ENCODE data around the gene EPS8L3. TPM values are rescaled to one million over a fixed set of nuclear protein-coding genes. Genes with fewer than 3 reads are reported as not detected.
A peak's percentile ranks its signal among the peaks of the same experiment; 100 is the strongest.

Gene EPS8L3
- total RNA-seq, 1 experiment from 2014 or later = 46.6 TPM

DNA sequence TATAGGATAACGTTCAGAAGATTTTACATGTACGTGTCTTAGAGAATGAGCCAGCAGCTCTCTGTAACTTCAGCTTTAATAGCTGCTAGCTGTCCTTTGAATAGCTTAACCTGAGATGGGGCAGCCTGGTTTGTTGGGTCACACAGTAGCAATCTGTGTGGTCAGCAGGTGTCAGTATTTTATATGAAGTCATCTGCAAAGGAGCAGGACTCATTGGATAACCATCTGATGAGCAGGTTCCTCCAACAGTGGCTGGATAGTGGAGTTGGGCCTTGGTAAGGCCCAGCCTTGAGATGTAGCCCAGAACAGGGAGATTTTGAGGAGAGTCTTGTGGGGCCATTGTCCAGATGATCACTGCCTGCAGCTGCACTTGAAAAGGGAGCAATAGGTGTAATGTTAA is 45.2 kb downstream of the EPS8L3 start:
- Mint-ChIP-seq H3K27me3 (ENCODE audit: unreplicated experiment) (peaks cover 10% of the 10 kb centered on the region), H3K27ac (ENCODE audit: unreplicated experiment) (no peak overlapping the region), H3K4me1 (ENCODE audit: low read depth, unreplicated experiment) (no peaks in the 10 kb centered on the region), H3K36me3 (ENCODE audit: insufficient read depth, unreplicated experiment) (no peaks in the 10 kb centered on the region), H3K9me3 (ENCODE audit: low read depth, unreplicated experiment) (no peaks in the 10 kb centered on the region), H3K4me3 (ENCODE audit: low read depth, unreplicated experiment) (no peak overlapping the region)
- peak; percentile 17 for DNase-seq
- CTCF ChIA-PET = interaction anchor here (0.8 to 2.2 kb wide), 5 partner anchors 21 to 266 kb away, joined by 3 to 18 read pairs (median 7); partner anchors contain the start of gene AHCYL1
- BruUV-seq (replicated peaks) = no TSS peak
- TF ChIP-seq, protein P1, sequence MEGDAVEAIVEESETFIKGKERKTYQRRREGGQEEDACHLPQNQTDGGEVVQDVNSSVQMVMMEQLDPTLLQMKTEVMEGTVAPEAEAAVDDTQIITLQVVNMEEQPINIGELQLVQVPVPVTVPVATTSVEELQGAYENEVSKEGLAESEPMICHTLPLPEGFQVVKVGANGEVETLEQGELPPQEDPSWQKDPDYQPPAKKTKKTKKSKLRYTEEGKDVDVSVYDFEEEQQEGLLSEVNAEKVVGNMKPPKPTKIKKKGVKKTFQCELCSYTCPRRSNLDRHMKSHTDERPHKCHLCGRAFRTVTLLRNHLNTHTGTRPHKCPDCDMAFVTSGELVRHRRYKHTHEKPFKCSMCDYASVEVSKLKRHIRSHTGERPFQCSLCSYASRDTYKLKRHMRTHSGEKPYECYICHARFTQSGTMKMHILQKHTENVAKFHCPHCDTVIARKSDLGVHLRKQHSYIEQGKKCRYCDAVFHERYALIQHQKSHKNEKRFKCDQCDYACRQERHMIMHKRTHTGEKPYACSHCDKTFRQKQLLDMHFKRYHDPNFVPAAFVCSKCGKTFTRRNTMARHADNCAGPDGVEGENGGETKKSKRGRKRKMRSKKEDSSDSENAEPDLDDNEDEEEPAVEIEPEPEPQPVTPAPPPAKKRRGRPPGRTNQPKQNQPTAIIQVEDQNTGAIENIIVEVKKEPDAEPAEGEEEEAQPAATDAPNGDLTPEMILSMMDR (IDR thresholded peaks at IDR 0.05; ENCODE audit: unreplicated experiment) = no peak
- intact Hi-C loops (cut with micrococcal nuclease; ENCODE audit: unreplicated experiment) = loop anchor here (1.0 to 5.0 kb wide), 2 partner anchors 55 to 264 kb away; partner anchors contain the start of gene AHCYL1

DNA sequence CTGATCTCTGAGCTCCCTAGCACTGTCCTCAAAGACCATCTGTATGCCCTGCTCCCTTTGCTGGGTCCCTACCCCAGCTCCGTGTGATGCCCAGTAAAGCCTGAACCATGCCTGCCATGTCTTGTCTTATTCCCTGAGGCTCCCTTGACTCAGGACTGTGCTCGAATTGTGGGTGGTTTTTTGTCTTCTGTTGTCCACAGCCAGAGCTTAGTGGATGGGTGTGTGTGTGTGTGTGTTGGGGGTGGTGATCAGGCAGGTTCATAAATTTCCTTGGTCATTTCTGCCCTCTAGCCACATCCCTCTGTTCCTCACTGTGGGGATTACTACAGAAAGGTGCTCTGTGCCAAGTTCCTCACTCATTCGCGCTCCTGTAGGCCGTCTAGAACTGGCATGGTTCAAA is 46.0 kb downstream of the EPS8L3 start:
- intact Hi-C loops (cut with micrococcal nuclease; ENCODE audit: unreplicated experiment) = loop anchor here (1.0 to 5.0 kb wide), 2 partner anchors 56 to 265 kb away; partner anchors contain the start of gene AHCYL1
- no peaks in the 10 kb centered on the region for H3K36me3 Mint-ChIP-seq (ENCODE audit: insufficient read depth, unreplicated experiment)
- DNase-seq = no peak
- H3K9me3 Mint-ChIP-seq (ENCODE audit: low read depth, unreplicated experiment) = no peaks in the 10 kb centered on the region
- no peaks in the 10 kb centered on the region for H3K4me1 Mint-ChIP-seq (ENCODE audit: low read depth, unreplicated experiment)
- no peak overlapping the region for H3K27ac Mint-ChIP-seq (ENCODE audit: unreplicated experiment)
- TF ChIP-seq, protein P1 (IDR thresholded peaks at IDR 0.05; ENCODE audit: unreplicated experiment) = no peak
- peaks cover 13% of the 10 kb centered on the region for H3K27me3 Mint-ChIP-seq (ENCODE audit: unreplicated experiment)
- no peak overlapping the region for H3K4me3 Mint-ChIP-seq (ENCODE audit: low read depth, unreplicated experiment)
- BruUV-seq (replicated peaks) = no TSS peak
- CTCF ChIA-PET = interaction anchor here (1.0 to 2.2 kb wide), 4 partner anchors 22 to 267 kb away, joined by 3 to 18 read pairs (median 10); partner anchors contain the start of gene AHCYL1

DNA sequence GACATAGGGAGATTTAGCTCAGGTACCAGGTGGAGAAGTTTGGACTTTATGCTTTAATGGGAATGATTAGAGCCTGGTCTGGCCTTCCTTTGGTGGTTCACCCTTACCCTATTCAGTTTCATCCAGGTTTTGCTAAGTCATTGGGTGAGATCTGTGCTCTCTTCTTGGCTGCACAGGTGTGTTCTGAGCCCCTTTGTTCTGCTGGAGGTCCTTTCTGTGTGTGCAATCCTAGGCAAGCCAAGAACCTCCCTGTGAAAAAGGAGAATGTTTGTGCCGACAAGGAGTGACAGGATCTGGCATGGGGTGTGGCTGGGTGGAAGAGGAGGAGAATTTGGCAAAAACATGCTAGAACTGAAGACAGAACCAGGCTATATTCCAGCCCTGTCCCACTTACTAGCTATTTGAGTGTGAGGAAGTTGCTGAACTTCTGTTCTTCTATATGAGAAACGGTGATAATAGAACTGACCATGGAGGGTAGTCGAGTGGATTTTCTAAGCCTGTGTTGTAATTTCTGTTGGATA is 47.1 kb downstream of the EPS8L3 start:
- BruUV-seq (replicated peaks) = no TSS peak
- no peak overlapping the region for H3K4me3 Mint-ChIP-seq (ENCODE audit: low read depth, unreplicated experiment)
- CTCF ChIA-PET = interaction anchor here (2.2 kb wide), 1 partner anchor 77 kb away, joined by 7 read pairs; no protein-coding TSS in a partner anchor
- H3K27ac Mint-ChIP-seq (ENCODE audit: unreplicated experiment) = no peak overlapping the region
- peaks cover 13% of the 10 kb centered on the region for H3K27me3 Mint-ChIP-seq (ENCODE audit: unreplicated experiment)
- TF ChIP-seq, protein P1 (IDR thresholded peaks at IDR 0.05; ENCODE audit: unreplicated experiment) = no peak
- H3K4me1 Mint-ChIP-seq (ENCODE audit: low read depth, unreplicated experiment) = no peaks in the 10 kb centered on the region
- intact Hi-C loops (cut with micrococcal nuclease; ENCODE audit: unreplicated experiment) = loop anchor here (5.0 kb wide), 1 partner anchor 266 kb away; the partner anchor contains the start of gene AHCYL1
- no peaks in the 10 kb centered on the region for H3K9me3 Mint-ChIP-seq (ENCODE audit: low read depth, unreplicated experiment)
- no peak for DNase-seq
- H3K36me3 Mint-ChIP-seq (ENCODE audit: insufficient read depth, unreplicated experiment) = no peaks in the 10 kb centered on the region

DNA sequence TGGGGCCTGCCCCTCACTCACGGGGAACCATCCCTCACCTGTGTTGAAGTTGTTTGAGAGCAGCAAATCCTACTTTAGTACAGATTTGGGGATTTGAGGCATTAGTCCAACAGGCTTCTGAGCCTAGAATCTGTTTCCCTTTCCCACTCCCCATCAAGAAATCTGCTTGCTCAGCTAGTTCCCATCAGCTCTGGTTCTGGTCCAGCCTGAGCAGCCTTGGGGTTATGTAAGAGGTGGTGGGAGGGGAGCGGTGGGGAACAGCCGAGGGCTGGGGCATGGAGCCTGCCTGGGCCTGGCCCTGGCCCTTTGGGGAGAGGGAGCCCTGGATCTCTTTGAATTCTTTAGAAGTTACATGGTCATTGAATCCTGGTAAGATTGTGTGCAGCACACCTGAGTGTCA is 47.6 kb downstream of the EPS8L3 start:
- intact Hi-C loops (cut with micrococcal nuclease; ENCODE audit: unreplicated experiment) = loop anchor here (5.0 kb wide), 1 partner anchor 266 kb away; the partner anchor contains the start of gene AHCYL1
- CTCF ChIA-PET = no interaction called here
- no TSS peak for BruUV-seq (replicated peaks)
- TF ChIP-seq, protein P1 (IDR thresholded peaks at IDR 0.05; ENCODE audit: unreplicated experiment) = no peak
- Mint-ChIP-seq H3K4me3 (ENCODE audit: low read depth, unreplicated experiment) (no peak overlapping the region), H3K4me1 (ENCODE audit: low read depth, unreplicated experiment) (no peaks in the 10 kb centered on the region), H3K27me3 (ENCODE audit: unreplicated experiment) (peaks cover 13% of the 10 kb centered on the region), H3K27ac (ENCODE audit: unreplicated experiment) (no peak overlapping the region), H3K36me3 (ENCODE audit: insufficient read depth, unreplicated experiment) (no peaks in the 10 kb centered on the region), H3K9me3 (ENCODE audit: low read depth, unreplicated experiment) (no peaks in the 10 kb centered on the region)
- no peak for DNase-seq
